ENCODE measurements around the gene PACS2. TPM values are rescaled to one million over a fixed set of nuclear protein-coding genes. Genes with fewer than 3 reads are reported as not detected.
"Not testable (repeated sequence)": the region's sequence is repeated elsewhere in the genome, so short reads cannot be mapped to it uniquely, and the experiment has no call there.

Gene PACS2
- total and polyA plus RNA-seq, 2 donors (not counting 1 experiment from before 2014, with no cell fraction given), result 65.6 to 70.7 TPM

DNA sequence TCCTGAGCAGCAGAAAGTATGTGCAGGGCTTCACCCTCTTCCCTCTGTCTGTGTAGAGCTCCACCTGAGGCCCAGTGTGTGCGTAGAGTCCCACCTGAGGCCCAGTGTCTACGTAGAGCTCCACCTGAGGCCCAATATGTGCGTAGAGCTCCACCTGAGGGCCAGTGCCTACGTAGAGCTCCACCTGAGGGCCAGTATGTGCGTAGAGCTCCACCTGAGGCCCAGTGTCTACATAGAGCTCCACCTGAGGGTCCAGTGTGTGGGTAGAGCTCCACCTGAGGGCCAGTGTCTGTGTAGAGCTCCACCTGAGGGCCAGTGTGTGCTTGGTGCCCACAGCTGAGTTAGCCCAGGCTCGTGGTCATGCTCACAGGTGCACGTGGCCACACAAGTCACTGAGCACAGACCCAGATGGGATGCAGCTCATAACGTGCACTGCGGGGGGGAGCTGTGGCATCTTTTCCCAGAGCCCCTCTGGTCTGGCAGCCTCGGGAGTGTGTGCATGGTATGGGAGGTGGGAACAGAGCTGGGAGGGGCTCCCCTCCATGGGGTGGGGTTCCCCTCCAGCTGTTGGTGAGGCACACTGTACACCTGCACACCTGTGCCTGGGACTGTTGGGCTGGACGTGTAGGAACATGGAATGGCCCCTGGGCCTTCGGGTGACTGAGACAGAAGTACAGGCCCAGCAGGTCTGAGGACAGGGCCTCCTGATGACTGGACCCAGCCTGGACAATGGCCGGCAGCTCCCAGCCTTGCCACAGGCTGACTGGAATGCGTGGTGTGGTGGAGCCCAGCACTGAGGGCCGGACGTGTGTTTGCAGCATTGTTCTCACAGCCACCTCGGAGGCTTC, 20.1 kb downstream of the PACS2 start:
- Mint-ChIP-seq H3K4me3 (no peak overlapping the region), H3K4me1 (peaks cover 11% of the 10 kb centered on the region), H3K9me3 (ENCODE audit: insufficient read depth) (no peaks in the 10 kb centered on the region), H3K27me3 (no peaks in the 10 kb centered on the region), H3K27ac (no peak overlapping the region)
- Histone ChIP-seq H3K27me3 (replicated peaks in 1 of 4; ENCODE audit: control extremely low read depth in 1 of 4, control insufficient read depth in 3 of 4, insufficient read depth in 4 of 4, low read length in 3 of 4) (no peaks in the 10 kb centered on the region), H3K27ac (ENCODE audit: low read length in 2 of 2) (no peak overlapping the region), H4K20me1 (ENCODE audit: control insufficient read depth, insufficient read depth, low read length, poor library complexity, severe bottlenecking) (peaks cover 78% of the 10 kb centered on the region), H3K36me3 (replicated peaks in 1 of 2; ENCODE audit: control extremely low read depth in 1 of 2, control insufficient read depth in 1 of 2, extremely low read depth in 1 of 2, insufficient read depth in 2 of 2, low read length in 1 of 2) (no peaks in the 10 kb centered on the region), H3K4me3 (ENCODE audit: control extremely low read depth in 1 of 5, extremely low read depth in 1 of 5, insufficient read depth in 1 of 5, low read depth in 2 of 5, low read length in 4 of 5) (no peak overlapping the region), H2AFZ (ENCODE audit: insufficient read depth, low read depth, low read length, poor library complexity, severe bottlenecking) (no peak overlapping the region), H3K9ac (ENCODE audit: low read length) (no peak overlapping the region), H3K4me1 (ENCODE audit: control insufficient read depth in 2 of 2, insufficient read depth in 2 of 2, low read length in 2 of 2) (peaks cover 4 to 10% of the 10 kb centered on the region in 2 donors), H3K9me3 (ENCODE audit: control extremely low read depth in 1 of 3, control insufficient read depth in 2 of 3, insufficient read depth in 1 of 3, low read length in 2 of 3) (peaks cover 0 to 16% (median 3%) of the 10 kb centered on the region in 3 donors), H3K79me2 (ENCODE audit: control insufficient read depth, insufficient read depth, low read length) (peaks cover 68% of the 10 kb centered on the region), H3K4me2 (replicated peaks; ENCODE audit: low read depth, low read length, poor library complexity, severe bottlenecking) (no peak overlapping the region)
- DNase-seq, result no peak
- ChIA-PET CTCF (interaction anchor here (1.1 kb wide), 1 partner anchor 9 kb away, joined by 3 read pairs; no protein-coding TSS in a partner anchor), POLR2A (no interaction called here)
- TF ChIP-seq, protein P1, sequence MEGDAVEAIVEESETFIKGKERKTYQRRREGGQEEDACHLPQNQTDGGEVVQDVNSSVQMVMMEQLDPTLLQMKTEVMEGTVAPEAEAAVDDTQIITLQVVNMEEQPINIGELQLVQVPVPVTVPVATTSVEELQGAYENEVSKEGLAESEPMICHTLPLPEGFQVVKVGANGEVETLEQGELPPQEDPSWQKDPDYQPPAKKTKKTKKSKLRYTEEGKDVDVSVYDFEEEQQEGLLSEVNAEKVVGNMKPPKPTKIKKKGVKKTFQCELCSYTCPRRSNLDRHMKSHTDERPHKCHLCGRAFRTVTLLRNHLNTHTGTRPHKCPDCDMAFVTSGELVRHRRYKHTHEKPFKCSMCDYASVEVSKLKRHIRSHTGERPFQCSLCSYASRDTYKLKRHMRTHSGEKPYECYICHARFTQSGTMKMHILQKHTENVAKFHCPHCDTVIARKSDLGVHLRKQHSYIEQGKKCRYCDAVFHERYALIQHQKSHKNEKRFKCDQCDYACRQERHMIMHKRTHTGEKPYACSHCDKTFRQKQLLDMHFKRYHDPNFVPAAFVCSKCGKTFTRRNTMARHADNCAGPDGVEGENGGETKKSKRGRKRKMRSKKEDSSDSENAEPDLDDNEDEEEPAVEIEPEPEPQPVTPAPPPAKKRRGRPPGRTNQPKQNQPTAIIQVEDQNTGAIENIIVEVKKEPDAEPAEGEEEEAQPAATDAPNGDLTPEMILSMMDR (IDR thresholded peaks at IDR 0.05), result no peak
- no peak for TF ChIP-seq EZH2 (IDR thresholded peaks at IDR 0.05; ENCODE audit: borderline replicate concordance, insufficient read depth, low read depth, low read length, poor library complexity, severe bottlenecking)
- intact Hi-C loops (cut with micrococcal nuclease), result no loop called here
- ATAC-seq (ENCODE audit: low read depth), result no peak
- WGBS (ENCODE audit: insufficient coverage), result 88% methylated on average over 15 of the region's 17 CpGs

DNA sequence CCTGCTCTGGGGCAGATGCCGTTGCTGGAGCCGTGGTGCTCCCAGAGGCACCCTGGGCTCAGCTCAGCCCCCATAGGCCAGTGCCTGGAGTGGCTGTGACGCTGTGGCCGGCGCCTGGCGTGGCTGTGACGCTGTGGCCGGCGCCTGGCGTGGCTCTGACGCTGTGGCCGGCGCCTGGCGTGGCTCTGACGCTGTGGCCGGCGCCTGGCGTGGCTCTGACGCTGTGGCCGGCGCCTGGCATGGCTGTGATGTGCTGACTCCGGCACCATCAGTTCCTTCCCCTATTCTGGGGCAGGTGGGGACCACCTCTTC, 20.6 kb downstream of the PACS2 start:
- H3K4me1 ChIP-seq (ENCODE audit: control insufficient read depth in 2 of 2, insufficient read depth in 2 of 2, low read length in 2 of 2); H3K27me3 ChIP-seq (replicated peaks in 1 of 4; ENCODE audit: control extremely low read depth in 1 of 4, control insufficient read depth in 3 of 4, insufficient read depth in 4 of 4, low read length in 3 of 4); ATAC-seq (ENCODE audit: low read depth); H3K9me3 Mint-ChIP-seq (ENCODE audit: insufficient read depth); H3K27ac Mint-ChIP-seq; H3K36me3 ChIP-seq (replicated peaks in 1 of 2; ENCODE audit: control extremely low read depth in 1 of 2, control insufficient read depth in 1 of 2, extremely low read depth in 1 of 2, insufficient read depth in 2 of 2, low read length in 1 of 2); H3K27me3 Mint-ChIP-seq; H3K4me3 ChIP-seq (ENCODE audit: control extremely low read depth in 1 of 5, extremely low read depth in 1 of 5, insufficient read depth in 1 of 5, low read depth in 2 of 5, low read length in 4 of 5); POLR2A ChIA-PET; H3K4me2 ChIP-seq (replicated peaks; ENCODE audit: low read depth, low read length, poor library complexity, severe bottlenecking); DNase-seq; H3K27ac ChIP-seq (ENCODE audit: low read length in 2 of 2); H3K4me3 Mint-ChIP-seq; H2AFZ ChIP-seq (ENCODE audit: insufficient read depth, low read depth, low read length, poor library complexity, severe bottlenecking); intact Hi-C loops (cut with micrococcal nuclease); H3K9ac ChIP-seq (ENCODE audit: low read length): not testable (repeated sequence)
- 98% methylated on average over 18 of the region's 22 CpGs for WGBS (ENCODE audit: insufficient coverage)
- H4K20me1 ChIP-seq (ENCODE audit: control insufficient read depth, insufficient read depth, low read length, poor library complexity, severe bottlenecking), result peaks cover 76% of the 10 kb centered on the region
- peaks cover 0 to 16% (median 3%) of the 10 kb centered on the region in 3 donors for H3K9me3 ChIP-seq (ENCODE audit: control extremely low read depth in 1 of 3, control insufficient read depth in 2 of 3, insufficient read depth in 1 of 3, low read length in 2 of 3)
- CTCF ChIA-PET, result interaction anchor here (1.1 kb wide), 1 partner anchor 8 kb away, joined by 3 read pairs; no protein-coding TSS in a partner anchor
- peaks cover 12% of the 10 kb centered on the region for H3K4me1 Mint-ChIP-seq
- H3K79me2 ChIP-seq (ENCODE audit: control insufficient read depth, insufficient read depth, low read length), result peaks cover 67% of the 10 kb centered on the region
